ENCODE measurements around the gene TBPL2.
"Not testable (repeated sequence)": the region's sequence is repeated elsewhere in the genome, so short reads cannot be mapped to it uniquely, and the experiment has no call there.

The TBPL2 gene

GRCh38 chr14:55399852-55400251 lies 40.6 kb downstream of the TBPL2 start:
- no peak for DNase-seq

GRCh38 chr14:55399183-55399582 lies 41.2 kb downstream of the TBPL2 start:
- no peak for DNase-seq

DNA sequence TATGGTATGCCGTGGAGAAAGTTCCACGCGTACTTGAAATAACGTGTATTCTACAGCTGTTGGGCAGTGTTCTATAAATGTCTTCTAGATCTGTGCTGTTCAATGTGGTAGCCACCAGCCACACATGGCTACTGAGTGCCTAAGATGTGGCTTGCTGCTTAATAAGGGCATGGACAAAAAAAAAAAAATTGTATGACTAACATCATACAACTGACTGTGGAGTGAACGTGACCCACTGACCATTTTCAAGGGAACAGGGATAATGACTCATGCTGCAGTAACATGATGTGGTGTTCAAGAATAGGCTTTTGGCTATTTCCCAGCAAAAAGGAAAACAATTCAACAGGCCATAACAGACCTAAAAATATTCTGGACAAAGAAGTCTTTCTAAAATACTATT lies 41.7 kb downstream of the TBPL2 start:
- DNase-seq = no peak

DNA sequence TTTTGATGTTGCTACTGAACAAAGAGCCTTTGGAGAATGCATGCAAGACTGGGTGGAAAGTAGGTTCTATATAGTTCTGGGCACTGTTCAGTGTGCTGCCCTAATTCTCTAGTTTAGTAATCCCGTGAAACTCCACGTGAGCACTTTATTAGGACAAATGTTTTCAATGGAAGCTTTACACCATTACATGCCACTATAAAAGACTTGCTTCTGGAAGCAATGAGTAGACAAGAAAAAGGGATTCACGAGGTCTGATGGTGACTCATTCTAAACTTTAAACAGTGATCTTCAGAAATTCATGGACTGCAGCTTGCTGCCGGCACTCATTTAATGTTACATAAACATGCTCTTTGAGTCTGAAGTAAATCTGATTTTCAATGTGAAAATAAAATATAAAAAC lies 51.1 kb downstream of the TBPL2 start:
- no peak for DNase-seq

DNA sequence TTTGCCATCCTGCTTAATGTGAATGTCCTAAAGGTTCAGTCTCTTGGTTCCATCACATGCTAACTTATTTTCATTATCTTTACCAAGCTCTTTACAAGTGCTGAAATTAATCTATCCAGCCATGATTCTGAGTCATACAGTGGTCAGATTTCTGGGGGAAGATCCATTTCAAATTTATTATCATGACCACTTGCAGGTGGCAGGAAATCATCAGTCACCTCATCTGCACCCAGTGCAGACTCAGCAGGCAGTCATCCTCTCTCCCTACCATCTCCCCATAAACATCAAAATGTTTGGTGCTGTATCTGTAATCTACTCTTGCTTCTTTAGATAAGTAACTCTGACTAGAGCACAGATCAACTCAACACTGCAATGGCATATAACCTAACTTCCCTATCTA lies 52.3 kb downstream of the TBPL2 start:
- no peak for DNase-seq

GRCh38 chr14:55387121-55387520 lies 53.3 kb downstream of the TBPL2 start:
- DNase-seq = no peak

- no peak for DNase-seq
Measured at GRCh38 chr14:55386037-55386808, 54.2 kb downstream of the TBPL2 start.

DNA sequence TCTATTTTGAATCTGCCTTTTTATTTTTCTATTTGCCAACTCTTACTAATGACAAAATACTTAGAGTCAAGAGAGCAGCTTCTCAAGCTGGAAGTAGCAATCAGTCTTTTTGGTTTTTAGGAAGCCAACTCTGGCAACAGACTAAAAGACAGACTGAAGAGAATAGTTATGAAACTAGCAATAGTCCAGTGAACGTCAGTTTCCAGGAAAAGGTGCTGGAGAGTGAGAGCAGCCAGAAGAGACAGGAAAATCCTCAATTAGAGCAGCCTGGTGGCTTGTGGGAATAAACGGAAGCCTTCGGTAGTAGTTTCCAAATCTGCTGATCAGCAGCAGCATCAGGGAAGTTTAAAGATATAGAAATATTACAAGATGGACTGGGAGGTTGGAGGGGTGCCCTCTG lies 55.9 kb downstream of the TBPL2 start:
- no peak for DNase-seq

DNA sequence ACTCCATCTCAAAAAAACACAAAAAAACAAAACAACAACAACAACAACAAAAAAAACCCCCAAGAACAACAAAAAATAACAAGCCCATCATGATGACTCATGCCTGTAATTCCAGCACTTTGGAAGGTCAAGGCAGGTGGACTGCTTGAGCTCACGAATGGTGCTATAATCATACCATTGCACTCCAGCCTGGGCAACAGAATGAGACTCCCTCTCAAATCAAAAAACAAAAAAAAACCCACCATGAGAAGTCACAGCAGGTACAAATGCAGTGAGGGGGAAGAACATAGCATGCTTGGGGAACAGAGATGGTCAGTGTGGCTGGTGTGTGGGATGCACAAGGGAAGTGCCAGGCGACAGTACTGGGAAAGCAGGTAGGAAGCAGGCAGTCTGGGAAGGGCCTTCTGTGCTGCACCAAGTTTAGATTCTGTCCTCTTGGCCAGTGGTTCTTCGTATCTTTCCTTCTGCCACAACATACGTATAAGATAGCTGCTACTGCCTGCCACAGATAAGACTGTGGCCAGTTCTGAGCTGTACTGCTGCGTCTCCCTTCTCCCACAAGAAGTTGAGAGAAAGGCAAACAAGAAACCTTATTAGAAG lies 56.8 kb downstream of the TBPL2 start:
- no peak for DNase-seq

DNA sequence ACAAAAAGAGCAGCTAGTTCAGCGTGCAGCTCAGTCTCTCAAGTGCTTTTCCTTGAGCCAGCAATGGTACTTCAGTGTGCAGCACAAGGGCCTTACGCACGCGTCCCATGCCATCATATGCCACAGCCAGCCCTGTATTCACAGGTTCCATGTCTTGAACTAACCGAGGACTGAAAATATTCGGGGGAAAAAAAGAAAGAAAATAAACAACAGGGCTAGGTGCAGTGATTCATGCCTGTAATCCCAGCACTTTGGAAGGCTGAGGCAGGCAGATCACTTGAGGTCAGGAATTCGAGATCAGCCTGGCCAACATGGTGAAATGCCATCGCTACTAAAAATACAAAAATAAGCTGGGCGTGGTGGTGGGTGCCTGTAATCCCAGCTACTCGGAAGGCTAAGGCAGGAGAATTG lies 57.4 kb downstream of the TBPL2 start:
- DNase-seq = not testable (repeated sequence)

- no peak for DNase-seq
Measured at GRCh38 chr14:55382483-55382882, 57.9 kb downstream of the TBPL2 start.

GRCh38 chr14:55381561-55381960 lies 58.9 kb downstream of the TBPL2 start:
- no peak for DNase-seq

GRCh38 chr14:55381040-55381439 lies 59.4 kb downstream of the TBPL2 start:
- DNase-seq = no peak

GRCh38 chr14:55377236-55377635 lies 63.2 kb downstream of the TBPL2 start:
- no peak for DNase-seq

- no peak for DNase-seq
Measured at GRCh38 chr14:55374771-55375170, 65.6 kb downstream of the TBPL2 start.

DNA sequence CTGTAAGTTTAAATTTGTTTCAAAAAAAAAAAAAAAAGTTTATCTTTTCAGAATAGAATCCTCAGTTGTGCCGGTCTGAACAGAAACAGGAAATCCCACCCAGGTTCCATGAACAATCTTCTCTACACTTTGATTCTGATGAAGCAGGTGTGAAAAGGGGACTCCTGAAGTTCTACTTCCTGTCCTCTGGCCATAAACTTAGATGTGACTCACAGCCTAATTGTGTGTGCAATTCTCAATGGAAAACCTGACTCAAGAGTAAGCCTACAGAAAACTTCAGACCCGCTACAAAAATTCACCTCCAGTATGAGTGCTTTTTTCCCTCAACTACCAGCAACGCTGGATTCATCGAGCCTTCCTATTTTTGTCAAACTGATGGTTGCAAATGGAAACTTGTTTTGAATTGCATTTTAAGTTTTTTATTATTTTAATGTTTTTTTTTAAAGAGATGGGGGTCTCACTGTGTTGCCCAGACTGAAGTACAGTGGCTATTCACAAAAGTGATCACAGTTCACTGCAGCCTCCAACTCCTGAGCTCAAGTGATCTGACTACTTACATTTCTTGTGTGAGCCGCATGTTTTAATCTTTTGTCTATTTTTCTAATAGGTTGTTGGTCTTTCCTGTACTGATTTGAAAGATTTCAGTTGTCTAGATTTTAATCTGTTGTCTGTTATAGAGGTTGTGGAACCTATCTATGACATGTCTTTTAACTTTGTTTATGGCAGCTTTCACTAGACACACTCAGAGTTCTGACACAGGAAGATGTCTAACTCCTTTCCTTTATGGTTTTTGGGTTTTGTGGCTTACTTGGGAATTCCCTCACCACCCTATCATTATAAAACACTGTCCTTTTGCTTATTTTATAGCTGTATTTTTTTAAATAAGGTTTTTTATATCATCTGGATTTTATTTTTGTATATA lies 66.4 kb downstream of the TBPL2 start:
- peak; percentile 10 for DNase-seq

- no peak for DNase-seq
Measured at GRCh38 chr14:55372825-55373224, 67.6 kb downstream of the TBPL2 start.

DNA sequence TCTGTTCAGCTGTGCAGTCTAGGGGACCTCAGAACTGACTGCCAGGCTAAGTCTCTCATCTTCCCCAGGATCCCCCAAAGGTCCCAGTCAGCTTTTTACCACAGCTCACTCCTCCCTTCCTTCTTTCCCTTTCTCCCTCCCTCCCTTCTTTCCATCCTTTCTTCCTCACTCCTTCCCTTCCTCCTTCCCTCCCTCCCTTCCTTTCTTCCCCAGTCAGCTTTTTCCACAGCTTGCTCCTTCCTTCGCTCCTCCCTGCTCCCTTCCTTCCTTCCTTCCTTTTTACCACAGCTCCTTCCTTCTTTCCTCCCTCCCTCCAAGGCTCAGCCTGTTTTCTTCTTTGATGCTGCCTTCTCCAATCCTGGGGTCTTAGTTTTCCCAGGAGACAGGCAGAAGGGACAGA lies 68.0 kb downstream of the TBPL2 start:
- DNase-seq = no peak

- DNase-seq = no peak
Measured at GRCh38 chr14:55370883-55371455, 69.4 kb downstream of the TBPL2 start.

- no peak for DNase-seq
Measured at GRCh38 chr14:55366271-55366670, 74.1 kb downstream of the TBPL2 start.
